HepG2 (cell line): ENCODE measurements around the gene HMGN4. TPM values are rescaled to one million over a fixed set of nuclear protein-coding genes. Genes with fewer than 3 reads are reported as not detected.

Experiments
- GMEB1 ChIP-seq: sonication (generic); formaldehyde crosslinking; IDR thresholded peaks from 2 replicates; pipeline ENCODE4 v1.5.1; 2020; ENCODE audit warnings: missing genetic modification reagents, mild to moderate bottlenecking, borderline replicate concordance
- HHEX ChIP-seq: IDR thresholded peaks from 2 replicates; pipeline ENCODE4 v1.6.1; 2016; ENCODE audit warnings: control low read depth
- HNRNPK ChIP-seq: fragments of 200-400 bp; formaldehyde crosslinking; IDR thresholded peaks from 2 replicates; pipeline ENCODE4 v1.6.1; 2018; ENCODE audit warnings: low read length, low read depth, moderate library complexity, mild to moderate bottlenecking; ENCODE audit not compliant: poor library complexity, severe bottlenecking
- JUNB ChIP-seq: sonication (generic); formaldehyde crosslinking; IDR thresholded peaks from 2 replicates; pipeline ENCODE4 v1.8.0; 2022; ENCODE audit warnings: missing genetic modification reagents, mild to moderate bottlenecking, borderline replicate concordance
- KDM6A ChIP-seq: IDR thresholded peaks from 2 replicates; pipeline ENCODE4 v1.6.1; 2016; ENCODE audit warnings: low read depth
- MZF1 ChIP-seq: sonication (generic); formaldehyde crosslinking; IDR thresholded peaks from 2 replicates; pipeline ENCODE4 v1.8.1; 2023; ENCODE audit warnings: mild to moderate bottlenecking, missing genetic modification reagents, borderline replicate concordance
- PHF8 ChIP-seq: sonication (generic); formaldehyde crosslinking; IDR thresholded peaks from 2 replicates; pipeline ENCODE4 v1.5.0; 2020; ENCODE audit warnings: missing genetic modification reagents
- RFX1 ChIP-seq: fragments of 450-650 bp; IDR thresholded peaks from 2 replicates; pipeline ENCODE4 v1.6.1; 2017
- YEATS4 ChIP-seq: sonication (generic); formaldehyde crosslinking; IDR thresholded peaks from 2 replicates; pipeline ENCODE4 v1.4.0; 2020; ENCODE audit warnings: missing genetic modification reagents, borderline replicate concordance
- ZBTB44 ChIP-seq: sonication (generic); formaldehyde crosslinking; IDR thresholded peaks from 2 replicates; pipeline ENCODE4 v1.4.0; 2020; ENCODE audit warnings: missing genetic modification reagents
- ZNF34 ChIP-seq: sonication (generic); formaldehyde crosslinking; IDR thresholded peaks from 2 replicates; pipeline ENCODE4 v1.4.0; 2020; ENCODE audit warnings: mild to moderate bottlenecking, missing genetic modification reagents, borderline replicate concordance
- ZNF549 ChIP-seq: sonication (generic); formaldehyde crosslinking; IDR thresholded peaks from 2 replicates; pipeline ENCODE4 v1.5.0; 2020; ENCODE audit warnings: missing genetic modification reagents
- ZNF569 ChIP-seq: sonication (generic); formaldehyde crosslinking; IDR thresholded peaks from 2 replicates; pipeline ENCODE4 v1.5.0; 2020; ENCODE audit warnings: mild to moderate bottlenecking, missing genetic modification reagents, moderate library complexity, borderline replicate concordance
- ZNF672 ChIP-seq: sonication (generic); formaldehyde crosslinking; IDR thresholded peaks from 2 replicates; pipeline ENCODE4 v1.8.1; 2022; ENCODE audit warnings: missing genetic modification reagents
- ZNF878 ChIP-seq: sonication (generic); formaldehyde crosslinking; IDR thresholded peaks from 2 replicates; pipeline ENCODE4 v1.8.1; 2023; ENCODE audit warnings: mild to moderate bottlenecking, missing genetic modification reagents, moderate library complexity
- polyA plus RNA-seq, 8 experiments: library from polyadenylated mRNA; depleted of rRNA in 3 of 8; stranded (reverse) in 7 of 8; unstranded in 1 of 8; fragments of >200 nt; fragmentation: Illumina TruSeq in 4 of 8; extraction: Trizol in 4 of 8; gene quantifications; 2 replicates each; pipeline versions ENCODE4 v1.2.1 to v1.2.3, GENCODE V29; 2011 to 2016; ENCODE audit warnings: low read depth in 4 of 8, missing spikeins in 1 of 8, mixed read lengths in 1 of 8; ENCODE audit not compliant: insufficient read depth in 1 of 8
- total RNA-seq, 5 experiments: library from RNA; depleted of rRNA; stranded (reverse); fragments of >200 nt; fragmentation: Illumina TruSeq; extraction: Trizol; gene quantifications; 2 replicates each; pipeline ENCODE4 v1.2.3, GENCODE V29; 2016; ENCODE audit warnings: low read depth in 1 of 5
- TF ChIP-seq, protein P1 (sequence below): sonication (generic); formaldehyde crosslinking; conservative IDR thresholded peaks from 2 replicates; pipeline ENCODE4 v1.4.0; 2020; ENCODE audit warnings: missing genetic modification reagents
- TF ChIP-seq, protein P2 (sequence below): sonication (generic); formaldehyde crosslinking; IDR thresholded peaks from 2 replicates; pipeline ENCODE4 v1.4.0; 2020; ENCODE audit warnings: missing genetic modification reagents, mild to moderate bottlenecking, borderline replicate concordance
- TF ChIP-seq, protein P3 (sequence below): sonication (generic); formaldehyde crosslinking; IDR thresholded peaks from 2 replicates; pipeline ENCODE4 v1.5.0; 2020; ENCODE audit warnings: mild to moderate bottlenecking, missing genetic modification reagents
- TF ChIP-seq, protein P4 (sequence below): IDR thresholded peaks from 2 replicates; pipeline ENCODE4 v1.6.1; 2016; ENCODE audit warnings: missing compliant biosample characterization, missing genetic modification reagents, borderline replicate concordance

Gene HMGN4
- total and polyA plus RNA-seq, 2 of the 13 experiments (the other 11 are each of a cell fraction or from before 2014, with no cell fraction given), result 39.9 to 52.1 TPM

- peak; percentile 77; the same call in 1 of the 2 replicates for TF ChIP-seq ZBTB44 (CRISPR knock-in tag)
- no peak for TF ChIP-seq ZNF549 (CRISPR knock-in tag)
- peak; percentile 55; the same call in 1 of the 2 replicates for TF ChIP-seq PHF8
- no peak for TF ChIP-seq HNRNPK
- no peak for TF ChIP-seq HHEX (CRISPR knock-in tag)
- TF ChIP-seq JUNB (CRISPR knock-in tag), result no peak
- TF ChIP-seq YEATS4, result peak; percentile 15
- peak; percentile 90 for TF ChIP-seq ZNF878 (CRISPR knock-in tag)
- no peak for TF ChIP-seq ZNF34 (CRISPR knock-in tag)
- TF ChIP-seq ZNF569 (CRISPR knock-in tag), result no peak
- TF ChIP-seq, protein P1, sequence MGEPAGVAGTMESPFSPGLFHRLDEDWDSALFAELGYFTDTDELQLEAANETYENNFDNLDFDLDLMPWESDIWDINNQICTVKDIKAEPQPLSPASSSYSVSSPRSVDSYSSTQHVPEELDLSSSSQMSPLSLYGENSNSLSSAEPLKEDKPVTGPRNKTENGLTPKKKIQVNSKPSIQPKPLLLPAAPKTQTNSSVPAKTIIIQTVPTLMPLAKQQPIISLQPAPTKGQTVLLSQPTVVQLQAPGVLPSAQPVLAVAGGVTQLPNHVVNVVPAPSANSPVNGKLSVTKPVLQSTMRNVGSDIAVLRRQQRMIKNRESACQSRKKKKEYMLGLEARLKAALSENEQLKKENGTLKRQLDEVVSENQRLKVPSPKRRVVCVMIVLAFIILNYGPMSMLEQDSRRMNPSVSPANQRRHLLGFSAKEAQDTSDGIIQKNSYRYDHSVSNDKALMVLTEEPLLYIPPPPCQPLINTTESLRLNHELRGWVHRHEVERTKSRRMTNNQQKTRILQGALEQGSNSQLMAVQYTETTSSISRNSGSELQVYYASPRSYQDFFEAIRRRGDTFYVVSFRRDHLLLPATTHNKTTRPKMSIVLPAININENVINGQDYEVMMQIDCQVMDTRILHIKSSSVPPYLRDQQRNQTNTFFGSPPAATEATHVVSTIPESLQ (CRISPR knock-in tag), result 0 out of 2 replicates have a peak, but pooled peaks have one; percentile 54
- no peak for TF ChIP-seq RFX1
- TF ChIP-seq KDM6A (CRISPR knock-in tag), result 0 out of 2 replicates have a peak, but pooled peaks have one; percentile 23
- TF ChIP-seq, protein P2, sequence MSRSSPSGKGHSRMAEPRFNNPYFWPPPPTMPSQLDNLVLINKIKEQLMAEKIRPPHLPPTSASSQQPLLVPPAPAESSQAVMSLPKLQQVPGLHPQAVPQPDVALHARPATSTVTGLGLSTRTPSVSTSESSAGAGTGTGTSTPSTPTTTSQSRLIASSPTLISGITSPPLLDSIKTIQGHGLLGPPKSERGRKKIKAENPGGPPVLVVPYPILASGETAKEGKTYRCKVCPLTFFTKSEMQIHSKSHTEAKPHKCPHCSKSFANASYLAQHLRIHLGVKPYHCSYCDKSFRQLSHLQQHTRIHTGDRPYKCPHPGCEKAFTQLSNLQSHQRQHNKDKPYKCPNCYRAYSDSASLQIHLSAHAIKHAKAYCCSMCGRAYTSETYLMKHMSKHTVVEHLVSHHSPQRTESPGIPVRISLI, result no peak; the same call in 1 of the 2 replicates
- no peak for TF ChIP-seq MZF1 (CRISPR knock-in tag)
- peak; percentile 70 for TF ChIP-seq GMEB1 (CRISPR knock-in tag)
- TF ChIP-seq, protein P3, sequence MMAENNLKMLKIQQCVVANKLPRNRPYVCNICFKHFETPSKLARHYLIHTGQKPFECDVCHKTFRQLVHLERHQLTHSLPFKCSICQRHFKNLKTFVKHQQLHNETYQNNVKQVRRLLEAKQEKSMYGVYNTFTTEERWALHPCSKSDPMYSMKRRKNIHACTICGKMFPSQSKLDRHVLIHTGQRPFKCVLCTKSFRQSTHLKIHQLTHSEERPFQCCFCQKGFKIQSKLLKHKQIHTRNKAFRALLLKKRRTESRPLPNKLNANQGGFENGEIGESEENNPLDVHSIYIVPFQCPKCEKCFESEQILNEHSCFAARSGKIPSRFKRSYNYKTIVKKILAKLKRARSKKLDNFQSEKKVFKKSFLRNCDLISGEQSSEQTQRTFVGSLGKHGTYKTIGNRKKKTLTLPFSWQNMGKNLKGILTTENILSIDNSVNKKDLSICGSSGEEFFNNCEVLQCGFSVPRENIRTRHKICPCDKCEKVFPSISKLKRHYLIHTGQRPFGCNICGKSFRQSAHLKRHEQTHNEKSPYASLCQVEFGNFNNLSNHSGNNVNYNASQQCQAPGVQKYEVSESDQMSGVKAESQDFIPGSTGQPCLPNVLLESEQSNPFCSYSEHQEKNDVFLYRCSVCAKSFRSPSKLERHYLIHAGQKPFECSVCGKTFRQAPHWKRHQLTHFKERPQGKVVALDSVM (CRISPR knock-in tag), result peak; percentile 61; the same call in 1 of the 2 replicates
- TF ChIP-seq ZNF672 (CRISPR knock-in tag), result no peak; the same call in 1 of the 2 replicates
- TF ChIP-seq, protein P4, sequence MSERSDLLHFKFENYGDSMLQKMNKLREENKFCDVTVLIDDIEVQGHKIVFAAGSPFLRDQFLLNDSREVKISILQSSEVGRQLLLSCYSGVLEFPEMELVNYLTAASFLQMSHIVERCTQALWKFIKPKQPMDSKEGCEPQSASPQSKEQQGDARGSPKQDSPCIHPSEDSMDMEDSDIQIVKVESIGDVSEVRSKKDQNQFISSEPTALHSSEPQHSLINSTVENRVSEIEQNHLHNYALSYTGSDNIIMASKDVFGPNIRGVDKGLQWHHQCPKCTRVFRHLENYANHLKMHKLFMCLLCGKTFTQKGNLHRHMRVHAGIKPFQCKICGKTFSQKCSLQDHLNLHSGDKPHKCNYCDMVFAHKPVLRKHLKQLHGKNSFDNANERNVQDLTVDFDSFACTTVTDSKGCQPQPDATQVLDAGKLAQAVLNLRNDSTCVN (CRISPR knock-in tag), result peak; percentile 94
Observed at GRCh38 chr6:26537160-26537845, 863 bp upstream of the HMGN4 start (continued).
